PC-9 (cell line): ENCODE measurements around the gene NEB. TPM values are rescaled to one million over a fixed set of nuclear protein-coding genes. Genes with fewer than 3 reads are reported as not detected.

Source experiments
- BruUV-seq: library from RNA; stranded (reverse); fragments of 400-500 nt; replicated peaks from 2 replicates; lab custom pipeline; 2021; lab: Mats Ljungman, UMichigan
- CTCF ChIA-PET: fragments of 300-600 bp; sonication (Branson Sonifier 250); formaldehyde crosslinking; loops from one replicate; lab custom pipeline; 2022; ENCODE audit warnings: antibody characterized with exemption; lab: Charles Lee
- POLR2A ChIA-PET: fragments of 300-600 bp; sonication (Branson Sonifier 250); formaldehyde crosslinking; loops from one replicate; lab custom pipeline; 2022; ENCODE audit warnings: antibody characterized with exemption; ENCODE audit not compliant: unreplicated experiment; lab: Charles Lee
- DNase-seq, 2 experiments: peaks; one replicate each; pipeline versions ENCODE4 v3.0.0 to v3.0.0-alpha.2; 2015 to 2022; ENCODE audit warnings: mixed read lengths in 1 of 2
- H2AFZ ChIP-seq: fragments of 200-600 bp; sonication (generic); 2 replicates; pipeline ENCODE4 v1.8.1; 2017; ENCODE audit warnings: antibody characterized with exemption
- H3F3A ChIP-seq: fragments of 200-600 bp; sonication (generic); 2 replicates; pipeline ENCODE4 v1.8.1; 2017; ENCODE audit warnings: antibody characterized with exemption, mild to moderate bottlenecking, low read depth; ENCODE audit not compliant: insufficient read depth
- H3K27ac ChIP-seq: fragments of 200-600 bp; sonication (generic); 2 replicates; pipeline ENCODE4 v1.6.1; 2016; ENCODE audit warnings: mixed run types
- H3K27me3 ChIP-seq: fragments of 200-600 bp; sonication (generic); 2 replicates; pipeline ENCODE4 v1.6.1; 2016; ENCODE audit warnings: low read depth, mixed run types; ENCODE audit not compliant: insufficient read depth
- H3K36me3 ChIP-seq: fragments of 200-600 bp; sonication (generic); 2 replicates; pipeline ENCODE4 v1.6.1; 2016; ENCODE audit warnings: low read depth, mixed run types
- H3K4me1 ChIP-seq: fragments of 200-600 bp; sonication (generic); replicated peaks from 2 replicates; pipeline ENCODE4 v1.6.1; 2016; ENCODE audit warnings: mixed run types; ENCODE audit not compliant: insufficient read depth
- H3K4me2 ChIP-seq: fragments of 200-600 bp; sonication (generic); 2 replicates; pipeline ENCODE4 v1.6.1; 2017; ENCODE audit warnings: mixed run types
- H3K4me3 ChIP-seq: fragments of 200-600 bp; sonication (generic); 2 replicates; pipeline ENCODE4 v1.6.1; 2016; ENCODE audit warnings: mixed run types
- H3K79me2 ChIP-seq: fragments of 200-600 bp; sonication (generic); 2 replicates; pipeline ENCODE4 v1.6.1; 2017; ENCODE audit warnings: low read depth, mixed run types
- H3K9me2 ChIP-seq: fragments of 200-600 bp; sonication (generic); 2 replicates; pipeline ENCODE4 v1.8.1; 2017; ENCODE audit warnings: mild to moderate bottlenecking; ENCODE audit not compliant: insufficient read depth
- H3K9me3 ChIP-seq: fragments of 200-600 bp; sonication (generic); 2 replicates; pipeline ENCODE4 v1.8.1; 2016; ENCODE audit warnings: low read depth; ENCODE audit not compliant: insufficient read depth
- H4K20me1 ChIP-seq: fragments of 200-600 bp; sonication (generic); 2 replicates; pipeline ENCODE4 v1.8.1; 2017; ENCODE audit not compliant: insufficient read depth
- CTCF ChIP-seq: fragments of 200-600 bp; sonication (generic); conservative IDR thresholded peaks from 2 replicates; pipeline ENCODE4 v1.6.1; 2017; ENCODE audit warnings: mixed run types, antibody characterized with exemption, mild to moderate bottlenecking, moderate library complexity
- EZH2 ChIP-seq: fragments of 200-600 bp; sonication (generic); IDR thresholded peaks from 2 replicates; pipeline ENCODE4 v1.8.0; 2017; ENCODE audit warnings: antibody characterized with exemption, low read depth
- intact Hi-C: fragments of 100-400 bp; cut with micrococcal nuclease; formaldehyde crosslinking; loops from one replicate; pipeline ENCODE4 v1.10.0; 2022; ENCODE audit not compliant: unreplicated experiment
- total RNA-seq: library from RNA; stranded (reverse); gene quantifications from 2 replicates; pipeline ENCODE4 v1.2.3, GENCODE V29; 2021

NEB gene
- total RNA-seq, 1 experiment from 2014 or later = 0.15 TPM

GRCh38 chr2:151525821-151526373 is 208.4 kb downstream of the NEB start:
- POLR2A ChIA-PET = no interaction called here
- H2AFZ ChIP-seq = no peak overlapping the region

GRCh38 chr2:151523850-151524249 is 210.4 kb downstream of the NEB start:
- no peak for DNase-seq
- no TSS peak for BruUV-seq
- Histone ChIP-seq H3K9me2 (no peaks in the 10 kb centered on the region), H3K27me3 (no peaks in the 10 kb centered on the region), H3K27ac (no peak overlapping the region), H2AFZ (no peak overlapping the region), H3K4me2 (no peak overlapping the region), H4K20me1 (no peaks in the 10 kb centered on the region), H3K4me1 (no peaks in the 10 kb centered on the region), H3K36me3 (no peaks in the 10 kb centered on the region), H3K79me2 (no peaks in the 10 kb centered on the region), H3K9me3 (no peaks in the 10 kb centered on the region), H3K4me3 (no peak overlapping the region), H3F3A (no peaks in the 10 kb centered on the region)
- no peak for TF ChIP-seq EZH2
- no peak for TF ChIP-seq CTCF
- POLR2A ChIA-PET = no interaction called here
- intact Hi-C loops = no loop called here
- CTCF ChIA-PET = no interaction called here

More at GRCh38 chr2:151525821-151526373, 208.4 kb downstream of the NEB start:
- no TSS peak for BruUV-seq
- H3F3A ChIP-seq = no peaks in the 10 kb centered on the region
- H3K9me2 ChIP-seq = no peaks in the 10 kb centered on the region
- H3K36me3 ChIP-seq = no peaks in the 10 kb centered on the region
- no peaks in the 10 kb centered on the region for H3K27me3 ChIP-seq
- H3K27ac ChIP-seq = no peak overlapping the region
- no peak overlapping the region for H3K4me2 ChIP-seq
- no peaks in the 10 kb centered on the region for H3K79me2 ChIP-seq
- no peak for DNase-seq
- H3K9me3 ChIP-seq = no peaks in the 10 kb centered on the region
- CTCF ChIA-PET = no interaction called here
- intact Hi-C loops = no loop called here
- H3K4me1 ChIP-seq = no peaks in the 10 kb centered on the region
- H4K20me1 ChIP-seq = no peaks in the 10 kb centered on the region
- no peak overlapping the region for H3K4me3 ChIP-seq
- TF ChIP-seq EZH2 = no peak
- no peak for TF ChIP-seq CTCF

- BruUV-seq = no TSS peak
- no peaks in the 10 kb centered on the region for H3F3A ChIP-seq
- no peaks in the 10 kb centered on the region for H3K27me3 ChIP-seq
- H3K4me2 ChIP-seq = no peak overlapping the region
- no peaks in the 10 kb centered on the region for H3K9me2 ChIP-seq
- H4K20me1 ChIP-seq = no peaks in the 10 kb centered on the region
- TF ChIP-seq EZH2 (no peak), CTCF (no peak)
- H3K4me1 ChIP-seq = no peaks in the 10 kb centered on the region
- H3K79me2 ChIP-seq = no peaks in the 10 kb centered on the region
- no peak overlapping the region for H2AFZ ChIP-seq
- H3K36me3 ChIP-seq = no peaks in the 10 kb centered on the region
- ChIA-PET CTCF (interaction anchor here (0.7 kb wide), 1 partner anchor 14 kb away, joined by 3 read pairs; no protein-coding TSS in a partner anchor), POLR2A (no interaction called here)
- H3K9me3 ChIP-seq = no peaks in the 10 kb centered on the region
- H3K4me3 ChIP-seq = no peak overlapping the region
- no peak overlapping the region for H3K27ac ChIP-seq
- intact Hi-C loops = no loop called here
- no peak for DNase-seq
These were observed 211.7 kb downstream of the NEB start for GRCh38 chr2:151522556-151522955.
